Kasumi-1 (cell line): Measurements from ENCODE around the gene AP3S1.

Source experiments
- DNase-seq, 2 experiments: peaks; one replicate each; lab custom pipeline; 2025; lab: John Stamatoyannopoulos, UW

Gene AP3S1

GRCh38 chr5:115939059-115939458 is 97.3 kb downstream of the AP3S1 start:
- no peak for DNase-seq

DNA sequence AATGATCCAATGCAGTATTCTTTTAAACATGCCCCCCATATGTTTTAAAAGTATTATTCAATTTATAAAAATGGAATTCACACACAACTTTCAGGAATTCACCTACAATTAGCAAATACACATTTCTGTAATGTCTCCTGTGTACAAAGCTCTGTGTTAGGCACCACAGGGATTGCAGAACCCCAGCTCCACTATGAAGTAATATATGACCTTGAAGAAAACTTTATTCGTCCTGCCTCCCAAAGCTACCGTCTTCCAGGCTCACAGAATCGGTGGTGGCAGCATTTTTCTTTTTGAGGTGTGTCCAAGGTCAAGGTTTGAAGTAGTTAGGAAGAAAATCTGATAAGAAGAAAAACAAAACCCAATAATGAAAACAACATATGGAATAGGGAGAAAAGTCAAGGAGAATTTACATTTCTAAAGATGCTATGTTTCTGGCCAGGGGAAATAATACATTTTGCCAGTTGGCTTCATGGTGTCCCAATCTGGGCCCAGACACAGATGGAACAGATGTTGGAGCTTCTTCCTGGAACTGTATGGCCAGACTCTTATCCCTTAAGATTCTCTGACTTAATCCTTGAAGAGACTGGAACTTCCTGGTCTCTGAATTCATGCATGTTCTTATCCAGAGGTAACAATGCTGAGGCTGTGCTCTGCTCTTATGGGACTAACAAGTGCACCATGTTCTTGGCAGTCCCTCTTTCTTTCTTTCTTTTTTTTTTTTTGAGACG is 98.5 kb downstream of the AP3S1 start:
- DNase-seq, result no peak

- no peak for DNase-seq
These were observed 99.4 kb downstream of the AP3S1 start for GRCh38 chr5:115941051-115941675.

DNA sequence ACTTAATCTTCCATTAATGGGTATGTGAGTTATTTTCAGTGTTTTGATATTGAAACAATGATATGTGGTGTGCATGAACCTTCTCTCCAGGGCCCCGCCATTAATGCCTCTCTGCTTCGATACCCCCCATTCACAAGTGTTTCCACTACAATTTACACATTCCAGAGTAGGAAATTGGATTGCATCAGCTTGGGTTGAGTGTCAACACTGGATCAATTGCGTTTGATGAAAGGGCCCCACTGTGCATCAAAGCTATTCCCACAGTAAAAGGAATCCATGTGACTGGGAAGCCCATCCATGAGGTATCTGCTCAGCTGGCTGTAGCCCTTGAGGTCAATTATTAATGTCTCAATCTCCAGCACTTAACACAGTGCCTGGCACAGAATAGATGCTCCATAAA is 102.8 kb downstream of the AP3S1 start:
- DNase-seq, result no peak

GRCh38 chr5:115946655-115947054 is 104.9 kb downstream of the AP3S1 start:
- no peak for DNase-seq

DNA sequence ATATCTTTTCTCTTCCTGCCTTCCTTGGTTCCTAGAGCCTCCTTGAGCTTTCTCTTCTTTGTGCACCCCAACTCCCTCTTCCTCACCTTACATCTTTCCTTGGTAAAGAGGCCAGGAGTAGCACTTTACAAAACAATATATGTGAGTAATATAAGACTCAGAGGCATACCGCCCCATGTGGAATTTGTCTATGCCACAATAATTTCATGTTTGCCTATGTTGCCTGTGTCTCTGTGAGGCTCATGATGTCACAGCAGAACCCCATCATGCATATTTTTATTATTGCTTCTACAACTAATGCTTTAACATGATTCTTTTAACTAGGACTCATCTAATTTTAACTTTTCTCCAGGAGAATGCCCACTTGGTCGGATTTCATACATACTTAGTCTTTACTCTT is 105.5 kb downstream of the AP3S1 start:
- DNase-seq, result no peak

DNA sequence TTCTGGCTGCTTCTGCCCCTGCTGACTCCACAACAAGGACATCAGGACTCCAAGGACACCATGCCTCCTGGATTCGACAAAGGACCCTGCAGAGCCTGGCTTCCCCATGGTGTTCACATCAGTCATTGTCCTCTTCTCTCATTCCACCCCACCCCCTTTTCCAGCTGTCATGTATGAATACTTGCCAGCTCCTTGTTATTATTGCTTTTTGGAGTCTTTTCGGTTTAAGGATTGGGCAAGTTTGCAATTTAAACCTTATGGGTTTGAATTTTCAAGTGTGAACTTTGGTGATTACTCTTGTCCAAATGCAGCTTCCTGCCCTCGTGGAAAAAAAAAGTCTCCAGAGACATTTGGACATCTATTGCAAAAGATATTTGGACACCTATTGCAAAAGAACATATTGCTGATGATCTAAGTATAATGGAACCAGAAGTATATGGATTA is 106.4 kb downstream of the AP3S1 start:
- DNase-seq, result no peak

- DNase-seq, result no peak
These were observed 107.4 kb downstream of the AP3S1 start for GRCh38 chr5:115949096-115949495.

GRCh38 chr5:115952588-115952987 is 110.9 kb downstream of the AP3S1 start:
- no peak for DNase-seq

DNA sequence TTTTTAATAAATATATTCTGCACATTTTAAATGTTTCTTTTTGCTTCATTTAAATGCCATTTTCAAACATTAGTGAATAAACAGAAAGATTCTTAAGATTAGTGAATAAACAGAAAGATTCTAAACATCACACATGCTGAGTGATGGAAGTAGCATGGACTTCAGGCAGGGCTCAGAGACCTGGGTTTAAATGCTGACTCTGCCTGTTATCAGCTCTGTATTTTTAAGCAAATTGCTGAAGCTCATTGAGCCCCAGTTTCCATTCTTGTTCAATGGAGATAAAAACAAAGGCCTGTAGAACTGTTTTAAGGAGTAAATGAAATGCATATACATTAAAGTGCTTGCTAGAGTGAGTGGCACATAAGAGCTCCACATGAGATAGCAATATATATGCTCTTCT is 112.4 kb downstream of the AP3S1 start:
- no peak for DNase-seq

- DNase-seq, result no peak
These were observed 115.2 kb downstream of the AP3S1 start for GRCh38 chr5:115956957-115957356.

DNA sequence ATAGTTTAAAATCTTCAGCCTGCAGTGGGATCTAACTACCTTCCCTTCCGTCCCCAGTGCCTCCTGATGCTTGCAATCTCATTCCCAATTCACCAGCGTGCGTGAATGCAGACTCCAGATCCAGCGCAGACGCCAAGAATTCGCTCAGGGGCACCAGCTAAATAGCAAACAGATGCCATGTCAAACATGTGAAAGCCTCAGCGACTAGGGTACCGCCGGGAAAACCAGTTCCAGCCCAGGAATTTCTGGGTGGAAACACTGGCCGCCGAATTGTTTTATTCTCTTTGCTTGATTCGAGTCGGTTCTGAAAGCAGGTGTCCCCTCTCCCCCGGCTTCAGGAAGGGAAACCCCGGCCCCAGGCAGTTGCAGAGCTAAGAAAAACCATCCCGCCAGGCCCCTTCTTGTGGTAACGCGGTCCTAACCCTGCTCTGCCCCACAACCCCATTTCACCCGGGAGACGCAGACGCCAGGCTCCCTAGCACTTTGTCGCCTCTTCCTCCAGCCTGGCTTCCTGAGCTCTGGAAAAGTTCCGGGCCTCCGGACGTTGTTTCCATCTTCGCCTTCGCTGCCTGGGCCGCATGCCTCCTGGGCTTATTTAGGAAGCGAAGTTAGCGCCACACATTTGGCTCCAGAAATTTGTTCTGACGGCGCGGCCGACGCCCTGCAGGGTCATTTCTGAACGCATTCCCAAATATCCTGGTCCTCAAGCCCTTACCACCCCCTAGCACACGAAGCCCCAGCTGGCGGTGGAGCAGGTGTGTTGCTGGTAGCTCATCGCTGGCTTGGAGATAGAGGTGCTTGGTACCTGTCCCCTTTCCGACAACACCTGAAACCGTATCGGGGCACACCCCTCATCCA is 119.9 kb downstream of the AP3S1 start:
- no peak for DNase-seq

GRCh38 chr5:115962239-115962564 is 120.5 kb downstream of the AP3S1 start, which contains the start of gene LVRN:
Gene LVRN, plus strand, starts transcription at chr5:115962475. Its CDS starts 143 bp downstream, at chr5:115962618.
- DNase-seq, result no peak

GRCh38 chr5:115962565-115963402 is 121.0 kb downstream of the AP3S1 start:
- no peak for DNase-seq

DNA sequence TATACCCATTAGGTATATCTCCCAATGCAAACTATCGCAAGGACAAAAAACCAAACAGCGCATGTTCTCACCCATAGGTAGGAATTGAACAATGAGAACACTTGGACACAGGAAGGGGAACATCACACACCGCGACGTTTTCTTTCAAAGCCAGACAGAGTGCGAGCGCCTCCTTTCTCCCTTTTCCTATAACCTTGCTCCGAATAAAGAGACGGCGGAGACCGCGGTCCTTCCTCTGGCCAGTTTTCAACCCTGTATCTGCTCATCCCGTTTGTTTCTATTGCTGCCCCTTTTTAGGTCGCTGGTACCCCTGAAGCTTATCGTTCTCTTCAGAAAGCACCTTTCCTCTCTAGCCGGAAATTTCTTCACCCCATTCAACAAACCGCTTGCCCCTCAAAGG is 121.8 kb downstream of the AP3S1 start:
- DNase-seq, result no peak
